Activated CD4-positive, alpha-beta T cell treated with anti-CD3 and anti-CD28 coated beads, Interleukin-2, amount 50 U/mL, for 24 hours (primary cell): ENCODE results near the gene GPC1.
"Not testable (repeated sequence)": the region's sequence is repeated elsewhere in the genome, so short reads cannot be mapped to it uniquely, and the experiment has no call there.

Experiments
- DNase-seq, 2 donors: peaks; one replicate each; pipeline ENCODE4 v3.0.0-alpha.2; 2020; ENCODE audit warnings: low read depth in 1 of 2, low spot score in 1 of 2

GPC1 gene, protein sequence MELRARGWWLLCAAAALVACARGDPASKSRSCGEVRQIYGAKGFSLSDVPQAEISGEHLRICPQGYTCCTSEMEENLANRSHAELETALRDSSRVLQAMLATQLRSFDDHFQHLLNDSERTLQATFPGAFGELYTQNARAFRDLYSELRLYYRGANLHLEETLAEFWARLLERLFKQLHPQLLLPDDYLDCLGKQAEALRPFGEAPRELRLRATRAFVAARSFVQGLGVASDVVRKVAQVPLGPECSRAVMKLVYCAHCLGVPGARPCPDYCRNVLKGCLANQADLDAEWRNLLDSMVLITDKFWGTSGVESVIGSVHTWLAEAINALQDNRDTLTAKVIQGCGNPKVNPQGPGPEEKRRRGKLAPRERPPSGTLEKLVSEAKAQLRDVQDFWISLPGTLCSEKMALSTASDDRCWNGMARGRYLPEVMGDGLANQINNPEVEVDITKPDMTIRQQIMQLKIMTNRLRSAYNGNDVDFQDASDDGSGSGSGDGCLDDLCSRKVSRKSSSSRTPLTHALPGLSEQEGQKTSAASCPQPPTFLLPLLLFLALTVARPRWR

DNA sequence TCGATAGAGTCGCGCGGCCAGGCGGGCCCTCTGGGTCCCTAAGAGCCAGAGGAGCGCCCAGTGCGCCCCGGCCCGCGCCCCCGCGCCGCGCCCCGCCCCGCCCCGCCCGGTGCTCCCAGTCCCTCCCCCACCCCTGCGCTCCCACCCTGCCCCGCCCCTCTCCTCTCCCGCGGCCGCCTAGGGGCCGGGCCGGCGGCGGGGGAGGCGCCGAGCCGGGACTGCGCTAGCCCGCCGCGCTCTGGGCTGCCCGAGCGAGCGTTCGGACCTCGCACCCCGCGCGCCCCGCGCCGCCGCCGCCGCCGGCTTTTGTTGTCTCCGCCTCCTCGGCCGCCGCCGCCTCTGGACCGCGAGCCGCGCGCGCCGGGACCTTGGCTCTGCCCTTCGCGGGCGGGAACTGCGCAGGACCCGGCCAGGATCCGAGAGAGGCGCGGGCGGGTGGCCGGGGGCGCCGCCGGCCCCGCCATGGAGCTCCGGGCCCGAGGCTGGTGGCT lies at the start of gene GPC1:
Gene GPC1, plus strand, starts transcription at position 207 of the 491 bp plus-strand sequence. Its CDS starts 256 bp downstream, at position 463.
- no peak for DNase-seq

DNA sequence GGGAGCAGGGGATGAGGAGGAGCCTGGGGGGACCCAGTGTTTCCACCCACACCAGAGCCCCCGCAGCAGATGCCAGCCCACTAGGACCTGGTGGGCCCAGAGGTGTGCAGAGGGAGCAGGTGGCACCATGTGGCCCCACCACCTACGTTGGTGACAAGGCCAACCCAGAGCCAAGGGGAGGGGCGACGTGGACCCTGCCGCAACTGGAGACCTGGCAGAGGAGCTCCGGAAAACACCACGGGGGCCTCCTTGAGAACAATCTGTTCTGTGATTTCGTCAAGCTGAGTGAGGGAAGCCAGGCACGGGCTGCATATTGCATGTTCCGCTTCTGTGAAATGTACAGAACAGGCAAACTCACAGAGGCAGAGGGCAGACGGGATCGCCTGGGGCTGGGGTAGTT lies 49.1 kb upstream of the GPC1 start:
- no peak for DNase-seq

DNA sequence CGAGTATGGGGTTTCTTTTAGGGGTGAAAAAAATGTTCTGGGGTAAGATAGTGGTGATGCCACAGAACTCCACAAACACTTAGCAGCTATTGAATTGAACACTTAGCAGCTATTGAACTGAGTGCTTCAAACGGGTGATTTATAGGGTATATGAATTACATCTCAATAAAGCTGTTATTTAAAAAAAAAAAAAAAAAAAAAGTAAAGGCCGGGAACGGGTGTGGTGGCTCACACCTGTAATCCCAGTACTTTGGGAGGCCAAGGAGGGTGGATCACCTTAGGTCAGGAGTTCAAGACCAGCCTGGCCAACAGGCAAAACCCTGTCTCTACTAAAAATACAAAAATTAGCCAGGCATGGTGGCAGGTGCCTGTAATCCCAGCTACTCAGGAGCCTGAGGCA lies 48.7 kb upstream of the GPC1 start:
- DNase-seq, result not testable (repeated sequence)

DNA sequence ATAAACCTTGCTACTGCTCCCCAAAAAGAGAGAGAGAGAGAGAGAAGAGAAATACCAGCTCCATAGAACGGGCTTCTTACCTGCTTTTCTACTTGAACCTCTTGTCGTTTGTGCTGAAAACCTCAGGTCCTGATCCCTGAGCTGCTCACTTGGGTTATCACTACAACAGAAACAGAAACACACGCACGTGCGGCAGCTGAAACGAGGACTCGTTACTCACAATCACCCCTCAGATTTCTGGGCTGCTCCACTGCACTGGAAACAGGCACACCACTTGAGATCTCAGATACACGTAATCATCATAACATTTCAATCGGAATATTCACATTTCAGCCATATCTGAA lies 48.2 kb upstream of the GPC1 start:
- no peak for DNase-seq

DNA sequence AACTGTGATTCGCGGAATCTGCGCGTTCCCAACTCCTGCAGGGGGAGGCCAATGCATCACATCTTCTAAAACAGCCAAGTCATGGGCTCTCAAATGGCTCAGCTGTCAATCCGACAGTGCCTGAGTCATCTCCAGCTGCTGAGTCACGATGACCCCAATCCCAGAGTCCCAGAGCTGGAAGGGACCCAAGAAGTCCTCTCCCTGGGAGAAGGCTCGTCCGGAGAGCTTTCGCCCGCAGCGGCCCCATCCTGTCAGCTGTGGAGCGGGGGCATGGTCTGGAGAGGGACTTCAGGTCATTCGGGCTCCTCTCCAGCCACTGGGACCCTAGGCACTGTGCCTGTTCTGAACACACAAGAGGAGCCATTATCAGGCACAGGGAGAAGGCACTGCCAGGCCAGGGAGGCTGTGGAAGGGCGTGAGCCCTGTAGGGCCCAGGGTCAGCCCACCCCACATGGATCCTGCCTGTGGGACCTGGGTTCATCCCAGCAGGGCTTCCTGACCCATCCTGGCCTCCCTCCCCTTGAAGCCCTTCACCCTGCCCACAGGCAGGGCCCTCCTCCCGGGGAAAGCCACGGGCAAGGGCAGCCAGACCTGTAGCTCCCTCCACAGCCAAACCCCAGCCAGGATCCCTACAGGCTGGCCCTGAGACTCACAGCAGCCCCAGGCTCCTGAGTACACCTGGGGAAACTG lies 47.6 kb upstream of the GPC1 start:
- no peak for DNase-seq

DNA sequence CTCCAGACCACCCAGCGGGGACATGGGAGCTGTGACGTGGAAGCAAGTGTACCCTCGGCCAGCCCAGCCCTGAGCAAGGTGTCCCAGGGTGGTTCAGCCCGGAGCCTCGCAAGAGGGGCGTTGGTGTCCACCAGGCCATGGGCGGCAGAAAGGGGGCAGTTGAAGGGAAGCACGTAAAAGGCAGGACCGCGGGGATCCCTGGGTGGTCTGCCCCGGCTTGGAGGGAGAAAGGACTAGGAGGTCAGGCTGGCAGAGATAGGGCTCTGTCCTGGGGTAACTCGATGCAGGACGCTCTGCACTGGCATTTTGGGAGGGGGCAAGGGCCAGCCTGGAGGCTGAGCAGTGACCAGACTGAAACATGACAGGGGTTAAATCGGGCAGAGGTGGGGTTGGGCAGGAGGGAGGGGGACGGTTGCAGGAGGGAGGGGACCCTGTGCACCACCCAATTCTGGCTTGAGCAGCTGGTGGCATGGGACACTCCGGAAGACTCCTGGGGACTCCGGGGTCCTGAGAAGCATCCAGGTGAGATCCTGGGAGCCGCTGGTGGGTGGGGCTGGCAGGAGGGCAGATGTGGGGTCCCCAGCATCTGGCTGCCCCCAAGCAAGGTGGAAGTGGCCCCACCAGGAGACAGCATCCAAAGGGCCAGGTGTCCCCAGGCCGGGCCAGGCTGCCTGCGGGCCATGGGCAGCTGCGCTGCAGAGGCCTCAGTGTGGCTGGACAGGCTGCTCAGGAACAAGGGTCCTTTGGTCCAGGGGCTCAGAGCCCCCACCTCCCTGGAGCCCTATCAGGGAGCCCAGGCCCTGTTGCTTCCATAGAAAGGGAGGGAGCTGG lies 46.8 kb upstream of the GPC1 start:
- DNase-seq, result no peak

DNA sequence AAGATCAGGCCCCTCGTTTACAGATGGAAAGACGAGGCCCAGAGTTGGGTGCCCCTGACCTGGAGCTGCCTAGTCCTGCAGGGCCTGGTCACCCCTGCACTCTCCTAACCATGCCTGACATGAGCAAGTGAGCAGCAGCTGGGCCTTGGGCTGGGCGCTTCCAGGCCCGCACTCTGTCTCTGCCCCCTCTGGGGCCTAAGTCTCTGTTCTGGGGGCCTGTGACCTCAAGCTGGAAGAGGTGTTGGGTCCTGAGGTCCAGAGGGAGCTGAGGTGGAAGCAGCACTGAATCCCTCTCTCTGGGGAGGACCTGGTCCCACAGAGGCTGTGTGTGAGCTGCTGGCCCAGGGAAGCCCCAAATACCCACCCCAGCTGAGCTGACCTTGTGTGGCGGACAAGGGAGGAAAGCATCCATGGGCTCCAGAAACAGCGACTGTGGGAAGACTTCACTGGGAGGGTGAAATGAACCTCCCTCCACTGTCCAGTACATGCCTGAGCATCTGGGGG lies 46.1 kb upstream of the GPC1 start:
- DNase-seq, result no peak

DNA sequence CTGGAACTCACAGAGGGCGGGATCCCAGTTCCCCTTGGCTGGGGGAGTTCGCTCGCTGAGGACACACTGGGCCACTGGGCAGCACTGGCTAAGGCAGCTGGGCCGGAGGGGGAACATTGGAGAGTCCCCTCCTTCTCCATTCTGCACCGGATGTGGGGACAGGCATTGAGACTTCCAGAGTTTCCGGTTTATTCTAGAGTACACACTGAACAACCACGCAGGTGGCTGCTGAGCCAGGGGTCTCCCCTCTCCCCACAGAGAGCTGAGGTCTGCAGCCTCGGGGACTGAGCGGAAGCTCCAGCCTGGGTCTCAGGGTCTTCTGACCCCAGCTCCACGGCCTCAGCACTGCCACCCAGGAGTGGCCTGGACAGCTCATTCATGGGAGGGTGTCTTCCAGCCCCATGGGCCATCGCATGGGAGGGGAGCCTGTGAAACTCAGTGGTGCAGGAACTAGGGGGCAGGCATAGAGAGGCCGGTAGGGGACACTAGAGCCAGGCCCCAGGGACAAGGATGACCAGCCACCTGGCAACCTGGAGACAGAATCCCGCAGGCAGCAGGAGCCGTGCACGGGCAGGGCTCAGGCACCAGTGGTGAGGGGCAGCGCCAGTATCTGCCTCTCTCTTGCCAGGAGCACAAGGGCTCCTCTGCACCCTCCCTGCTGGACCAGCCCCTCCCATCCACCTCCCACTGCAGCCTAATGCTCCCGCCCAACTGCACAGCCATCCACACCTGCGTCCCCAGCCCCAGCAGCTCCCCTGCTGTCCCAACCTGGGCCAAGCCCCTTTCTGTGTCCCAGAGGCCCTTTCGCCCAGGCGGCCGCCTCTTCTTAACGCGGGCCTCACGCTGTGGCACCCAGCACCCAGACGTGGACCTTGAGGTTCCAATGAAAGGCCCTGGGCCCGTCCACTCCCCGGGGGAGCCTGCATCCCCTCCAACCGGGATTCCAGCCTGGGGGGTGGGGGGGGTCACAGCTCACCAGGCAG lies 45.1 kb upstream of the GPC1 start:
- no peak for DNase-seq

DNA sequence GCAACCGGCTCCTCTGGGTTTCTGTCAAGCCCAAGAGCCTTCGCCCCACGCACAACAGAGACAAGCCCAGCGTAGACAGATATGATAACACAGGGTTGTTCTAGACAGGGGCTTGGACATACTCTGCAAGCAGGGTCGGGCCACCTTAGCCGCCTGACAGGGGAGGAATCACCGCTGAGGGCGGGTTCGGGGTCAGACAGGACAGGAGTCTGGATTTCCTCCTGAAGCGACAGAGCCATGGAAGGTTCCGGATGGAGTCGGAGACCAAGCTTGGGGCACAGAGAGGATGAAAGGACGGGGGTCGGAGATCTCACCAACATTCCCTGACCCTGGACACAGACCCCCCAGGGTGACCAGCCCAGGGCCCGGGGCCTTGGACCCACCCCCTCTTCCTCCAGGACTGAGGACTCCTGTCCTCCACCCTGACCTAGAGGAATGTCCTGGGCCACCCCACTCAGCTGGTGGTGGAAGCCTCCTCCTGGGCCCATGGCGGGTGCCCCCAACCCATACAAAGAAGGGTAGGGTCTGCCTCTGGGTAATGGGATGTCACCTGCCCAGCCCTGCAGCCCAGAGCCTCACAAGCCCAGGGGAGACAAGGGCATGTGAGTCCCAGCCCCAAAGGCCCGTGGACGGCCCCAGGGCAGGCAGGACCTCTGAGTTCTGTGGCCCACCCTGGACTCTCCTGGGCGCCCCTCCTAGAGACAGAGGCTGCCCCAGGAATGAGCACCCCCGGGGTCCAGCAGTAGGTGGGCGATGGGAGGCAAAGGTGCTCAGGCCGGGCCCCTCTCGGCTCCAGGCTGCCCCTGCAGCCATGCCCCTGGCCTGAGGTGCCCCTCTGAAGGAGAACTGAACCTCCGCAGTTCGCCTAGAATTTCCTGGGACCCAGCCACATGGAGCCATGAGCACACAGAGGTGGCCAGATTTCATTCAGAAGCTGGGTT lies 44.1 kb upstream of the GPC1 start:
- no peak for DNase-seq

DNA sequence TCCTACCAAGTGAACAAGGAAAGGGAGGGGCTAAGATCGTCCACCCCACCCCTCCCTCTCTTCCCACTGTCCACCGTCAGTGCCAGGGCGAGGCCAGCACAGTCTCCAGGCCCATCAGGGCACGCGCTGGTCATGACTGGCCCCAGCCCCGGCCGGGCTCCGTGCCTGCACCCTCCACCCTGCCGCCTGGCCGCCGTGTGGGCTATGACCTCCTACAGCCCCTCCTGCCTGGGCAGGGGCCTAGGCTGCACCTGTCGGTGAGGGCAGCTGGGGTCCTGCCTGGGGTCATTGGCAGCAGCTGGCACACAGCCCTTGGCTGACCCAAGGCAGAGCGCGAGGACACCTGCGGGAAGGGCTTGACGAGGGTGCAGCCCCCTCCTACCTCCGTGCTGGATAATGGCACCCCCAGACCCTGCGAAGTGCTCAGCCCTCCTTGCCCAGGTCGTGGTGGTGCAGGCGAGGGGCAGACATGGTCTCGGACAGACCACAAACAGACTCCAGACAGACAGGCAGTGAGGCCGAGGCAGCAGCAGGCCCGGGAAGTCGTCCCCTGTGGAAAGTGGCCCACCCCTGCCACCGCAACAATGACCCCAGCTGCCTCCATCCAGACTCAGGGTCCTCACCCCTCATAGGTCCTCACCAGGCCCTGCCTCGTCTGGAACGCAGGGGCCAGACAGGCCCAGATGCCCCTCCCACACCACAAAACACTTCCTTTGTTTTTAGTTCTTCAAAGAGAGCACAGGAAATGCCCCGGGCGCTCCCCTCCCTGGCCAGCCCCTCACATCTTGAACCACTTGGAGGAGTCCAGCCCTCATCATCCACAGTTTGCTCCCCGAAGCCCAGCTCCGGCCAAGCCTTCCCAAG lies 43.1 kb upstream of the GPC1 start:
- DNase-seq, result no peak

DNA sequence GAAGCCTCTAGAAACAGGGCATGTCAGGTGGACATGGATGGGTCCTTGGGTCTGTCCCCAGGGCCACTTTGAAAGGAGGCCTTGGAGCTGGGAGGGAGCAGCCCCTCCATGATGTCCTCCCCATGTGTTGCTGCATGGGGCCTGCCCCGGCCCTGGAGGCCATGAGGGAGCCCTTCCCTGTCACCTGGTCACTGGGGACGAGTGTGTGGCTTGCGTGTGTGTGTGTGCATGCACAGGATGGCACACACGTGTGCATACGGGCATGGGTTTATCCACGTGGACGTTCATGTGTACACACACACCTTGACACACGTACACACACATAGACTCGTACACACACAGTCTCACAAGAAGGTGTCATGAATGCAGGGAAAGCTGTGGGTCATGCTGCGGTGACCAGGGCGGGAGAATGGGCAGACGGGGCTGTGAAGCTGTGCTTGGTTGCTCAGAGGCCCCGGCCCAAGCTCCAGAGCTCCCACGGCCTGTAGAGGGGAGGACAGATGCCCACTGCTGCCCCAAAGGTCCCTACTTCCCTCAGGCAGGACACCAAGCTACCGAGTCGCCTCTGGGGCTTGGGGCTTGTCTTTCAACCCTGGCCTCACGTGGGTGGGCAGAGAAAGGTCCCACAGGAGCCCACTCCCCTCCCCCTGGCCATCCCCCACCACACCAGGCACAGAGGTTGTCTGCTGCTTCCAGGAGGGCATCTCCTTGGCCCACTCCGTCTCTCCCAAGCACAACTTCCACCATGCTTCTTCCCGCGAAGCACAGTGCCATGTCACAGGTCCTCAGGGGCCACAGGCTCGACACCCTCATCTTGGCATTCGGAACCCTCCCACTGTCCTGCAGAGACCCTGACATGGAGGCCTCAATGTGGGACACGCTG lies 42.3 kb upstream of the GPC1 start:
- DNase-seq, result no peak

DNA sequence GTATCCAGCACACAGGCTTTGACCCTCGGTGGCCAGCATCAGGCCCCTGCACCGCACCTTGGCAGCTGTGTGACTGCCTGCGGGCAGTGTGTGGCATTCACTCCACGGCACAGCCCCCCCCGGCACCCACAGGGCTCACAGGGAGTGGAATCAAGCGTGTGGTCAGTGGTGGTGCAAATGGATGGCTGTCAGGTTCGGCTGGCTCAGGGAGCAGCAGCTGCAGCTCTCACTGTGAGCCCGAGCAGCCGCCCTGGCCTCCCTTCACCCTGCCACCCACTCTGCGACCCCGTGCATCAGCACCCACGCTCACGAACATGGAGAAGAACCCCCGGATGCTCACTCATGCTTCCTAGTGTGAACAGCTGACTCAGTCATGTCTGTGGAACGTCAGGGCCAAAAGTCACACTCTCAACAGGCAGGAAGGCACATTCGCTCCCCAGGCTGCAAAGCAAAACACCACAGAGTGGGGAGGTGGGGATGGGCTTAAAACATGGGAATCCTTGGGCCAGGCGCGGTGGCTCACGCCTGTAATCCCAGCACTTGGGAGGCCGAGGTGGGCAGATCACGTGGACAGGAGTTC lies 41.5 kb upstream of the GPC1 start:
- no peak for DNase-seq

DNA sequence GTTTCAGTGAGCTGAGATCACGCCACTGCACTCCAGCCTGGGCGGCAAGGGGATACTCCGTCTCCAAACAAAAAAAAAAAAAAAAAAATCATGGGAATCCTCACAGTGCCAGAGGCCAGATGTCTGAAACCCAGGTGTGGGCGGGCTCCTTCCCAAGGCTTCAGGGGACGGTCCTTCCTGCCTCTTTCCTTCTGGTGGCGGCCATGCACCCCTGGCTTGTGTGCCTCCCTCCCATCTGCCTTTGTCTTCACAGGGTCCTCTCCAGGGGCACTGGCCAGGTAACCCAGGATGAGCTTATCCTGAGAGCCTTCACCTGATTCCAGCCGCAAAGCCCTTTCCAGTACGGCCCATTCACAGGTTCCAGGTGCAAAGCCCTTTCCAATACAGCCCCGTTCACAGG lies 40.9 kb upstream of the GPC1 start:
- no peak for DNase-seq

DNA sequence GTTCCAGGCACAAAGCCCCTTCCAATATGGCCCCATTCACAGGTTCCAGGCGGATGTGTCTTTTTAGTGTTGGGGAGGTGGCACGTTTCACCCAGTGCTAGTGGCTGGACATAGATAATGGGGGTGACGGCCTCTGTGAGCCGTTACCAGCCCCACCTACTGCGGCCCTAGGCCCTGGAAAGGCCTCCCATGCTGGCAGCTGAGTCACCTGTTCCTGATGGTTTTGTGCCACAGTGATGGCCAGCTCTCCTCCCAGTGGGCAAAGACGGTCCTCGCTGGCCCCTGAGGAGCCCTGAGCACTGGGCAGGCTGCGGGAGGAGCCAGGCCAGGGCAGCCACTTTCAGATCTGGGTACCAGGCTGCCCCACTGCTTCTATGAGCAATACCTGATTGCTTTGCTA lies 40.0 kb upstream of the GPC1 start:
- no peak for DNase-seq

DNA sequence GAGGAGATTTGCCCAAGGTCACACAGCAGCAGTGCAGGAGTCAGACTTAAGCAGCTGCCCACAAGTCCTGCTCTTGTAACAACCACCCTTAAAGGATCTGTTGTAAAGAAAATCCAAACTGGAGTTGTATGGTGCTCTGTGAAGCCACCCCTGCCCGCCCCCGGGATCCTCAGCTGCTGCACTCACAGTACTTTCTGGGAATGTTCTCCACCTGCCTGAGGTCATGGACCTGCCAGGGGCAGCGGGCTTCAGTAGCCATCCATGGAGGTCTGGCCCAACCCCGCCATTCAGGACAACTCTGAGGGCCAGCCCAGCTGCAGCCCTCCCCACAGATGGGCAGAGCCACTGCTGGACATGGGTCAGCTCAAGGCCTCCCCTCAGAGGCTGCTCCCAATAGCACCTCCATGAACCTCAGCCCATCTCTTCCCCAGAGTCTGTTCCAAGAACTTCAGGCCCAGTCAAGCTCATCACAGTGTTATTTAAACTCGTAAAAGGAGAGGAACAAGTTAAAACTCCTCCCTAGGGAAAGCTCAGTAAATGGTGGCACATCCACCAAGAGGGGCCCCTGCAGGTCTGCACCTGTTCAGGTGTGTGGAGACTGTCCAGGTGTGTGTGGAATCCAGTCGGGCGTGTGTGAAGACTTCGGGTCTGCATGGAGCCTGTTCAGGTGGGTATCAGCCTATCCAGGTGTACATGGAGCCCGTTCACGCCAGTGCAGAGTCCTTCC lies 39.4 kb upstream of the GPC1 start:
- DNase-seq, result no peak
